T-helper 22 cell (primary cell): ENCODE results near the gene C3orf18.

Experiments
- DNase-seq: peaks from one replicate; pipeline ENCODE4 v3.0.0-alpha.2; 2020; ENCODE audit warnings: low read depth

The C3orf18 gene

DNA sequence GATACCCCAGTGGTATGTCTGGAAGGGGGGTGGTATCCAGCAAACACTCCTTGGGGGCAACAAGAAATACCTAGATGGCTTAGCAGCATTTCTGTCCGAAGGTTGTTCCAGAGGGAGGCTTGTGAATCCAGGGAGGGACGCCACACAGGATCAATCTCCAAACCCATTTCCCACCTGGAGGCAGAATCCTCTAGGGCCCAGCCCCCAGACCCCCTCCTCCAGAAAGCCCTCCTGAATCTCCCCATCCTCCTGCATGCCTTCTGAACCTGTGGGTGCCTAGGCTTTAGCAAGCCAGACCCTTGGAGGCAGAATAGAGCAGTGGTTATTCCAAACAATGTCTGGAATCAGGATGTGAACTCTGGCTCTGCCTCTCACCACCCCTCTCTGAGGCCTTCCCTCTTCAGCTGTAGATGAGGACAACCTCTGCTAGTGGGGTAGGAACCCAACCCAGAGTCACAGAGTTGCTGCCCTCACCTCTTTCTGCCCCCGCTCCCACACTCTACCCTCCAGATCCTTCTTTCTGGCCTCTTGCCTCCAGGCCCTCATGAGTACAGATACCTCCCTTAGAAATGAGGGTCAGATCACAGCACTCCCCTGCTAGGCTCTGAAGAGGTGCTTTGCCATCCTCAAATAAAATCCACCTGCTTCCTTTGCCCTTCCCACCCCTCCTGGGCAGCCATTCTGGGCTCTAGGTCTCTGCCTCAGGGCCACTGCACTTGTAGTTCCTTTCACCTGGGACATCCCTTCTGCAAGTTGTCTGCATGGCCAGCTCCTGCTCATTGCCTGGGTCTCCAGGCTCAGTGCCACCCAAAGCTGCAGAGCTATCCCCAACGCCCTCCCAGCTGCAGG lies 35.9 kb upstream of the C3orf18 start:
- DNase-seq: no peak

DNA sequence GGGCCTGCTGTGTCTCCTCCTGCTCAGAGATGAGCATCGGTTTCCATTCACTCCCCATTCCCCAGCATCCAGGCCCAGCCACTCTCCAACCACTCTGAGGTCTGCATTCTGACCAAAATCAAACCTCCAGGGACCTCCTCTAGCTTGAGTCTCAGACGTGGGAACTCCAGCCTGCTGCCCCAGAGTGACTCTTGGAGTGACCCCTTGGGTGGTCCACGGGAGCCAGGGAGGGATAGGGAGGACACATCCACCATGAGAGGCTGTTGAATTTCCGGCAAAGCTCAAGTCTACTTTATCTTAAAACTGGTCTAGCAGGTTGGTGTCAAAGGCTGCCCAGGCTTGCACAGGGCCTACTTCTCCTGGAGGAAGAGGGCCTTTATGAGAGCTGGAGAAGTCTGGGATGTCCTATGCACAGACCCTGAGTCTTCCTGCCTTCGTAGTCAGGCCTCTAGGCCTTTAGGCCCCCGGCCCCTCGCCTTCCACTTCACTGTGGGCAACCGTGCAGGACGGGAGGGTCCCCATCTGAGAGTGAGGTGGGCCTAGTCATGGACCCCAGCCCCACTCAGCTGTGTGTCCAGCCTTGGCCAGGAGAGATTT lies 35.1 kb upstream of the C3orf18 start:
- DNase-seq: no peak

DNA sequence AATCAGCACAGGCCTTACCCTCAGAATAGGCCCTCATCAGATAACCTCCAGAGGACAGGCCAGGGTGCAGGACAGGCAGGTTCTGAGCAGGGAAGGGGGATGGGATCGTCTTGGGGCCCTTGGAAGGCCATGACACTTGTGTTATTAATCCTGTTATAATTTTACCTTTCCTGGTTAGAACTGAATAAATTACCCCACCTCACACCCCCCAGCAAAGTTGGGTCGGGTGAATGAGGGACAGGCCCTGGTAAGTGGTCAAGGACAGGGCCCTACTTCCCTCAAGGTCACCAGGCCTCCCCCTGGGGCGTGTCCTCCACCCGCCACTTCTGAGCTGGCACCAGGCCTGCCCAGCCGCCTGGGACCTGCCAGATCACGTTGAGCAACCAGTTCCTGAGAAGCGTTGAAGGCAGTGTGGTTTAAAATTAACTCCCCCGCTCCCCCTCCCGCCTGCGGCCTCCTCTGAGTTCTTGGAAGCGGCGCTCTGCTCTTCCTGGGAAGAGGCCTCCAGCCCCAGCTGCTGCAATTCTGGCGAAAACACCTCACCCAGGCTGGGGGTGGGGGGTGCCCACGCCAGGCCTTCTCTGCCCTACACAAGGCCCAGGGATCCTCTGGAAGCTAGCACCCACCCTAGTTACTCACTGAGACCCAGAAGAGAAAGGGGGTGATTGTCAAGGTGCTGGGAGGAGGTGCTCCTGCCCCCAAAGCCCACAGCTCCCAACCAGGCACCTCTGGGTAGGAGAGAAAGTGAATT lies 33.5 kb upstream of the C3orf18 start:
- peak; percentile 40 for DNase-seq

DNA sequence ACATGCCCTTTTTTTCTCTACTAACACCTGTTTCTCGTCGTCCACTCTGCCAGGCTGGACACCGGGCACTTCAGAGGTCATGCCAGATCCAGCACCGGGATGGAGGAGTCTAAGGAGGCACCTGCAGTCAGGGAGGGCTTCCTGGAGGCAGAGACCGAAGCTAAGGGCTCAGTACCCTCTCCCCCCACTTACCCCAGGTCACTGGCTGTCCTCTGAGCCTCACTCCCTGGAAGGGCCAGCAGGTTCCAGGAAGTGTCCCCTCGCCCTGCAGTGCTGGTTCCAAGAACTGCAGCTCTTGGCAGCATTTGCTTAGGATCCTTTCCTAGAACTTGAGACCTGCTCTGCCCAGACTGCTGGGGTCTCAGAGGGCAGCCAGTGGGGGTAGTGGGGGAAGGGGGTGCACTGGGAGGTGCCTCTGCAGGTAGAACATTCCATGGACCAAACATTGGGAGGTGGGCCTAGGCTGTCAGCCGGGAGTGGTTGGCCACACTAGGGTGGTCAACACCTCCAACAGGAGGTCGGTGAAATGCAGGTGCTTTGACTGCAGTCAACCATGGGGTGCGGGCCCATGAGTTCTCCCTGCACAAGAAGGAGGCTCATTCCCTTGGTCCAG lies 32.7 kb upstream of the C3orf18 start:
- DNase-seq: no peak

DNA sequence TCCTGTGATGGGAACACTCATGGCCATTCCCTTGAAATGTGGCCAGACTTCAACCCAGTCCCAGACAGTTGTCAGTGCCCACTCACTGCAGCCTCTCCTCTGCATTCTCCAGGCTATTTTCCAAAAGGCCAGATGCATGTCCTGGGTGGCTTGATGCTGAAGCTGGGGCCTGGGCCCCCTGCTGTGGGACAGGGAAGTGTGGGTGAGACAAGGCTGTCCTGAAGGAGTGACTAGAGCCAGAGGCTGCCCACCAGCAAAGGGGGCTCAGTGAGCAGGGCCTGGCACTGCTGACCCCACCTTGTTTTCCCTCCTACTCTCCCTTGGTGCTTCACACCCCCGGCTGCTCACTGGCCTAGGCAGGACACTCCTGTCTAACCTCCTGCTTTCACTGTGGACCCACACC lies 32.2 kb upstream of the C3orf18 start:
- no peak for DNase-seq

DNA sequence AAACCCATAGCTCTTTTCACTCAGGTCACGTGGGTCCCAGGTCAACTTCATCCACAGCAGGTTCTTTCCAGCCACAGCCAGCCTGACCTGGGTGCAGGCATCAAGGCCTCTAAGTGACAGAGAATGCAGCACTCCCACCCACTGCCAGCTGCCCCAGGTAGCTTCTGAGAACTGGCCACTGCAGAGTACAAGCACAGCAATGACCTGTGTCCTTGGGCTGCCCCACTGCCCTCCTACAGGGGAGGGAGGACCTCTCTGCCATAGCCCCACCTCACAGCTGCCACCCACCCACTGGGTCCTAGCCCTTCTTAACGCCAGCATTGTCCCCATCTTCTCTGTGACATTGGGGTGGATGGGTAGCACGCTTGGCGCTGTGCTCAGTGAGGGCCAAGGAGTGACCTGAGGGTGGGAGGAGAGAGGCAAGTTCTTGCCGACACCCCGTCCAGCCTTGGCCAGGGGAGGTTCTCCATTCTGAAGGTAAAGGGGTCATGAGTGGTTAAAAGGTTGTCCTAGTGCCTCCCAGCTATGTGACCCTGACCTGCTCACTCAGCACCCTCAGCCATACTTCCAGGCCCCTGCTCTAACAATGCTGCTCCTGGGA lies 31.7 kb upstream of the C3orf18 start:
- DNase-seq: no peak

DNA sequence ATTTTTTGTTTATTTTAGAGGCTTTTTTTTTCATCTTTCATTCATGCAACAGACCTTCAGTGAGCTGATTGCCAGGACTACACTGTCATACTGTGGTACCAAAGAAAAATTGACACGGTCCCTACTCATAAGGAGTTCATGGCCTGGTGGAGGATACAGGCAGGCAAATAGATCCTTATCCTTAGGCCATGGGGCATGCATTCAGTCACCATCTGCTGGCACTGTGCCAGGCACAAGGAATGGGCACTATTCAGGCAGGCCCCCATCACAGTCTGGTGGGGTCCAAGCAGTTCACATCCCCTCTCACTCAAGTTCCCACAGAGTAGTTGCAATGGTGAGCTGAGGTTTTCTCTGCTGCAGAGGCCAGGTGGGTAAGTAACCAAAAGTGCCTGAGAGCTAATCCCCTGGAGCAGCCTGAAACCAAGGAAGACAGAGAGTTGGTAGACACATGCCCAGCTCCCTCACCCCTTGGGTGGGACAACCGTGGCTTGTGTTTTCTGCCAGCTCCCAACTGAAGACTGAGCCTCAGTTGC lies 26.8 kb upstream of the C3orf18 start:
- DNase-seq: no peak

DNA sequence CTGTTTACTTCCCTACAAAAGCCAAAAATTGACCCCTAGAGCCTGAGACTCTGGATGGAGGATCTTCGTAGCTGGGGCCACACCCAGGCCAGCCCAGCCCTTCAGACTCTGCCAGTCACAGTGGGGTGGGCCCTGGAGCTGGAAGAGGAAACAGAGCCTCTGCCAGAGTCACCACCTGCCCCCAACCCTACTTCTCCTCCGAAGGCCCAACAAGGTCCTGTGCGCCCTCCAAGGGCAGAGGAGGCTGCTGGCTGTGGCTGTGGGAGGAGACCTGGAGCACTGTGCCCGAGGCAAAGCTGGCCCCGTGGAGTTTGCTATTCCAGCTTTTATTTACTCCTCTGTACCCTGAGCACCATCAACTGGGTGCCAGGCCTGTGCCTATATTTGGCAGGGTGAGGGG lies 25.0 kb upstream of the C3orf18 start:
- no peak for DNase-seq

DNA sequence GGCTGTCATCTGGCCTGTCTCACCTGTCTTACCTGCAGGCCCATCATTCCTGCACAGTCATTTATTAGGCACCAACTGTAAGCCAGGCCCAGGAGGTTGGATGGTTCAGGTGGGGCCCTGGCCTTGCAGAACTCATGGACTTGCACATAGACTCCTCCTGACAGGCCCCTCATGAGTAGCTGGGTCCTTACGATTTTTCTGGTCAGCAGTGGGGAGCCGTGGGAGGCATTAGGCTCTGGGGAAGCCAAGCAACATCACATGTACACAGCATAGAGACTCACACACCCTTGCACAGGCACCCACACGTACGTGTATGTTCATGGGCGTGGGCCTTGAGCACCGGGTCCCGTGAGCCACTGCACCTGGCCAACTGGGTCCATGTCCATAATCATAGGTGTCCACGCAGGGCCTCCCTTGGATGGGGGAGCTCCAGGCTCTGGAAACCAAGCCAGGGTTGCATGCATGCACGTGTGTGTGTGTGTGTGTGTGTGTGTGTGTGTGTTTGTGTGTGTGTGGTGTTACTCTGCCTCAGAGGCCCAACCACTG lies 23.7 kb upstream of the C3orf18 start:
- DNase-seq: no peak

DNA sequence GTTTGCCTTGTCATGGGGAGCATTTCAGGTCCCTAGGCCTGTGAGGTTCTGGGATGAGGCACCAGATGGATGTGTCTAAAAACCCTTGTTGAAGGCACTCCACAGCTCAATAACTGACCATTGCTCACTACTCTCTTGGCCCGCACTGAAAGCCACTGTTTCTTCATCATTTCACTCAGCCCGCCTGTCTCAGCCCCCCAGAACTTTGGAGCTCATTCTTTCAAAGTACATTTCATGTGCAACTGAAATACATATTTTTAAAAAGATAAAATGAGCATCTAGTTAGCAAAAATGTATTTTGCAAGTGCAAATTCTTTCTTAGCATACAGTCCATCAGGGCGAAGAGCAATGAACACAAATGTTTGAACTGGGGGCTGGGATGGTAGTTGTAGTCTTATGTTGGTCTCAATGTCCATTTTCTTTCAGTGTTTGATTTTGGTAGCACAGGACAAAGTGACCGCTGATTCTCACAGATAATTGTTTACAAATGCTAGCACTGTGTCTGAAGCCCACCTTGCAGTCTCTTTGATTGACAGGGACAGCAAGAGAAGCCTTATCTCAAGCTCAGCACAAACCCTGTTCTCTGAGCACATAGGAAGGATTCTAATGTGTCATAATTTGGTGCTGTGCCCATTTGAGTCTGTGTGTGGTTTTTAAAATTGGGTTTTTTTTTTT lies 21.3 kb upstream of the C3orf18 start:
- DNase-seq: no peak

DNA sequence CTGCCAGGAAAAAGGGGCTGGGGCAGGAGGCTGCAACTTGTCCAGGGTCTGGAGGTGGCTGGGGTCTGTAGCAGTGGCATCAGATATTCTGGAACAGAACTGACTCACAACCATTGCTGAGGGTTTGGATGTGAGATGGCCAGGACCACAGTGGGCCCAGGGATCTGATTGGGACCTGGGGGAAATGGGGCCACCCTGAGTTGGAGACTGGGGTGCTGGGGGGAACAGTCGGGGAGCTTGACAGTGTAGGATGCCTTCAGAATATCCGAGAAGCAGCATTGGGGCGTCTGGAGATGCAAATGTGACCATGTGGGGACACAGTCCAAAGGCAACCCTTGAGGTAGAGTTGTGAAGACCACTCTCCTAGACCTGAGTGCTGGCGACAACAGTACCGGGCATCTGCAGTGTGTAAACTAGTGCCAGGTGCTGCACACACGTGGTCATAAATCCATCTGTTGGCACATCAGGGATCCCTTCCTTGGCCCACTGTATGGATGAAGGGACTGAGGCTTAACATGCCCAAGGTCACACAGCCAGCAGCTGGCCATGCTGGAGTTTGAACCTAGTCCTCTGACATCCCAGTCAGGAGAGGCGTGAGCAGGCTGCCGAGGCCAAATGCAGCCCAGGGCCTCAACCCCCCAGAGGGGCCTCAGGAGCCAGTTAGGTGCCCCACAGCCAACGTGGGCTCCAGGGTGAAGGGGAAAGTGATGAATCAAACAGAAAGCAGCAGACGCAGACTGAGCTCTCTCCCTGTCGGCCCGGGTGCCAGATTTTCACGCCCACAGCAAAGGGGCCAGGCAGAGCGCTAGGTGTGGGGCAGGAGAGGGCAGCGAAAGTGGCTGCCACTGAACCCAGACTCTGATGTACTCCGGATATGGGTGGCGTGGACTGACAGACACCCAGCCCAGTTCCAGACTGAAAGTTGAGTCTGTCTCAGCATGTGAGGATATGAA lies 20.5 kb upstream of the C3orf18 start:
- DNase-seq: no peak

DNA sequence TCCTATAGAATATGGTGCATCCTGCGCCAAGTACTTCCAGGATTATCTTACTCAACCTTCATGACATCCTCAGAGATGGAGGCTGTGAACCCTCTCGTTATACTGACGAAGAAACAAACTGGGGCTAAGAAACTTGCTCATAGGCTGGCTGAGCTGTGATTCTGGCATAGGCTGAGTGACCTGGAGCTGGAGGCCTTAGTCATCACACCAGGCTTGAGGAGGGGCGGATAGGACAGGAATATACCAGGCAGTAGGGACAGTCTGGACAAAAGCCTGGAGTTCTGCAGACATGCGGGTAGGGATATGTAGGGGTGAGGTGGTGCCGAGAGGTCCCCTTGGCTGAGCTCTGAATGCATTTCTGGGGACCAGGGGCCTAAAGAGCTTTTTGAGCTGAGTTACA lies 19.8 kb upstream of the C3orf18 start:
- no peak for DNase-seq

DNA sequence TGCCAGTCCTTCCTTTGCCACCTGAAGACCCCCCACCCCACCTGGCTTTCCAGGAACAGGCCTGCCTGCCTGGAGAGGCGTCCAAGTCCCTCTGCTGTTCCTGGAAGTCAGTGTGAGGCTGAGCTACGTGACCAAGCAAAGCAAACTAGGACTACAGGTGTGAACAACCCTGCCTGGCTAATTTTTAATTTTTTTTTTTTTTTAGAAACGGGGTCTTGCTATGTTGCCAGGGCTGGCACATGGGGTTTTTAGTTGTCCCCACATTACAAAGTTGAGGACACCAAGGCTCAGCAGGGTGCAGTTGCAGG lies 19.2 kb upstream of the C3orf18 start:
- DNase-seq: no peak

DNA sequence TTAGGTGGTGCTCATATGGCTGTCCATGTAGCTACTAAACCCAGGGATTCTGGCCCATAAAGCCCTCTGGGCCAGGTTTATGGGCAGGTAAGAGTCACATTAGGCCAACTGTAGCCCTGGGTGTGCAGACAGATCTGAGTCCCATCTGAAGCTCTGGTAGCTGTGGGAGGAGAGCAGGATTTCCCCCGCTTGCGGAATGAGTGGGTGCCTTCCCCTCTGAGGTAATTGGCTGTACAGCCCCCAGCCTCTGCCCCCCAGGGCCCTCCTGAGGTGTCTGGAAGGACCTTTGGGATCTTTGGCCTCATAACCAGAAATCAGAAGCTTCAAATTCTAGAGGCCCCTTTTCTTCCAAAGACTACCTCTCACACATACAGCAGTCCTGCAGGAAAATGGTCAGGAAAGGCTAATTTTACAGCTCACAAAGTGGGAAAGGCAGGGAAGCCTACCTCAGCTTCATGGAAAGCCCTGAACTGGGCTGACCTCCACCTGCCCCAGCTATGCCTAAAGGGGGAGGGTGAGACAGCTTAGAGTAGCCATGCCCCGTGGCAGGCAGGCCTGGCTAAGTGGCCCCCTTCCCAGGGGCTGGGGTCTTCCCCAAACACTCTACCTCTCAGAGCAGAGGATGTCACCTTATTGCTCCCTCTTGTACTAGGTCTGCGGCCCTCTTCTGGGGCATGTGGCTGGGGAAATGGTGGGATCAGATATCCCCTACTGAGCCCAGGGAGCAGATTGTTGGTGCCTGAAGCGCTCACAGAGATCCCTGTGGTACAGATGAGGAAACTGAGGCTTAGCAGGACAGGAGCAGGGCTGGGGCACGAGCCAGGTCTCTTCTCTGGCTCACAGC lies 18.6 kb upstream of the C3orf18 start:
- no peak for DNase-seq

DNA sequence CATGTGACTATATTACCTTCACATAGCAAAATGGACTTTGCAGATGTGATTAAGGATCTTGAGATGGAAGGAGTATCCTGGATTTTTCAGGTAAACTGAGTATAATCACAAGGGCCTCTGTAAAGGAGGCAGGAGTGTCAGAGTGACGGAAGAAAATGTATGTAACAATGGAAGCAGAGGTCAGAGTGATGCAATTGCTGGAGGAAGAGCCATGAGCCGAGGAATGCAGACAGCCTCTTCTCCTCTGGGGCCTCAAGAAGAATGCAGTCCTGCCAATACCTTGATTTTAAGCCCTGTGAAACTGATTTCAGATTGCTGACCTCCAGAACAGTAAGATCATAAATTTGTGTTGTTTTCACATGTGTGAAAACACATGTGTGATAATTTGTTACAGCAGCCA lies 16.8 kb upstream of the C3orf18 start:
- DNase-seq: no peak

DNA sequence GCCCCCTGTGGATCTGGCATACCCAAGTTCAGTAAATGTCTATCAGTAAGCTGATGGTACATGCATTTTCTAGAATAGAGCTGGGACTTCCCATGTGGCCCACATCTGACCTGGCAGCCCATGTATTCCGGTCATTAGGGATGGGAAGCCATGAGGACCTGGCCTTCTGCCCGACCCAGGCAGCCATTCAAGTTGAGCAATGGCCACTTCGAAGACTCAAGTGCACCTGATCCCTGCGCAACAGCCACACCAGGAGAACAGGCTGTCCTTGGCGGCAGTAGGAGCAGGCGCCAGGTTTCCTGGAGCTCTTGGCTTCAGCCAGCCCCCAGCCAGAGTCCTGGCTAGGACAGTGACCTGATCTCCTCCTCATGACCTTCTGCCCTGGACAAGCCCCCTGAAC lies 16.4 kb upstream of the C3orf18 start:
- no peak for DNase-seq

DNA sequence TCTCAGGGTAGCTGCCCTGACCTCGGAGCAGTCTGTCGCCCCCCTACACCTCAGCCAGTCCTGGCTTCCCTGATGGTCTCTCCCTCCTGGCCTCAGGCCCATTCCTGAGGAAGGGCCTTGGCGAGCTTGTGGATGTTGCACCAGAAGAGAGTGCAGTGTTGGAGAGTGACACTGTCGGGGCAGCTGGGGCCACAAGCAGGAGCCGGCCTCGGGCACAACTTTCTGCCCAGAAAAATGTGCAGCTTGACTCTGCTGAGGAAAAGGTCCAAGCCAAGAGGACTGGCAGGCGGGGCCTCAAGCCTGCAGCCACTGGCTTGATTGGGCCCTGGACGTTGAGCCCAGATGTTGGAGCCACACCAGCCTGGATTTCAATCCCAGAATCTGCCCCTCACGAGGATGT lies 14.5 kb upstream of the C3orf18 start:
- no peak for DNase-seq

DNA sequence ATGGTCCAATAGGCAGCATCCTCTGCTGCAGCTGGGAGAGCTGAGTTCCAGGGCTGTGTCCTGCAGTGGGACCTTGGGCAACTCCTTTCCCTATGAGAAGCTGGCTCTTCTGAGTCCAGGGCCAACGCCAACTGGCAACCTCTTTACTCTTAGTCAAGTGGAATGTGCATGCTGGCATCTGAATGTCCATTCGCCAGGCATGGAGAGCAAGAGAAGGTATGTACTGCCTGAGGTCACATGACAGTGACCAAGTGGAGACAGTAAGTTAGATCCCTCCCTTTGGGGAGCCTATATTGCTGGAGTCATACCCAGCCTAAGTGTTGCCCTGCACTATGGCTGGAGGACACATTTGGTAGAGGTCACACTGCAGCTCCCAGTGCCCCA lies 13.9 kb upstream of the C3orf18 start:
- no peak for DNase-seq
